ENCODE measurements around the gene GFOD1.

DNA sequence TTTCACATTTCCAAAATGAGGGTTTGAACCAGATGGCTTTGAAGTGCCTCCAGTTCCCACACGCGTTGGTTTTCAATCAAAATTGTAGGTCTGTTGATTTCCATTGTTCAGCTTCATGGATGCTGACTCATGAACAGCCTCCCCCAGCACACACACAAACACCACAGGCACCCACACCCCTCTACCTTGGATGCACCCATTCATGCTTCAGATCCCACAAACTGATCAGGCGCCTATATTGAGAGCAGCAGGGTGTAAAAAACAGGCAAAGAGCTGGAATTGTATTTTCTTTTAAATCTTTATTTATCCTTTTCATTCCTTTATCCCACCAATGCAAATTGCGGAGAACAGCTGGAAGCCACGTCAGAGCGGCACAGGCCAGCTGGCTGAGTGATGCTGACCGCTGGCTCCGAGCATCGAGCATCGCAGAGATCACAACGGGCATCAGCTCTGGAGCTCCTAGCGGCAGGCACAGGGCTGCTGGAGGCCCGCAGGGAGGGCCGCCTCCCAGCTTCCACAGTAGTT, 129.8 kb downstream of the GFOD1 start:
- TF ChIP-seq, protein P1, sequence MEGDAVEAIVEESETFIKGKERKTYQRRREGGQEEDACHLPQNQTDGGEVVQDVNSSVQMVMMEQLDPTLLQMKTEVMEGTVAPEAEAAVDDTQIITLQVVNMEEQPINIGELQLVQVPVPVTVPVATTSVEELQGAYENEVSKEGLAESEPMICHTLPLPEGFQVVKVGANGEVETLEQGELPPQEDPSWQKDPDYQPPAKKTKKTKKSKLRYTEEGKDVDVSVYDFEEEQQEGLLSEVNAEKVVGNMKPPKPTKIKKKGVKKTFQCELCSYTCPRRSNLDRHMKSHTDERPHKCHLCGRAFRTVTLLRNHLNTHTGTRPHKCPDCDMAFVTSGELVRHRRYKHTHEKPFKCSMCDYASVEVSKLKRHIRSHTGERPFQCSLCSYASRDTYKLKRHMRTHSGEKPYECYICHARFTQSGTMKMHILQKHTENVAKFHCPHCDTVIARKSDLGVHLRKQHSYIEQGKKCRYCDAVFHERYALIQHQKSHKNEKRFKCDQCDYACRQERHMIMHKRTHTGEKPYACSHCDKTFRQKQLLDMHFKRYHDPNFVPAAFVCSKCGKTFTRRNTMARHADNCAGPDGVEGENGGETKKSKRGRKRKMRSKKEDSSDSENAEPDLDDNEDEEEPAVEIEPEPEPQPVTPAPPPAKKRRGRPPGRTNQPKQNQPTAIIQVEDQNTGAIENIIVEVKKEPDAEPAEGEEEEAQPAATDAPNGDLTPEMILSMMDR (conservative IDR thresholded peaks at IDR 0.05; ENCODE audit: low read depth, low read length) = peak; percentile 15; the same call in 1 of the 2 replicates
- no peak for TF ChIP-seq RAD21 (IDR thresholded peaks at IDR 0.05; ENCODE audit: low read length)
- TF ChIP-seq, protein P2, sequence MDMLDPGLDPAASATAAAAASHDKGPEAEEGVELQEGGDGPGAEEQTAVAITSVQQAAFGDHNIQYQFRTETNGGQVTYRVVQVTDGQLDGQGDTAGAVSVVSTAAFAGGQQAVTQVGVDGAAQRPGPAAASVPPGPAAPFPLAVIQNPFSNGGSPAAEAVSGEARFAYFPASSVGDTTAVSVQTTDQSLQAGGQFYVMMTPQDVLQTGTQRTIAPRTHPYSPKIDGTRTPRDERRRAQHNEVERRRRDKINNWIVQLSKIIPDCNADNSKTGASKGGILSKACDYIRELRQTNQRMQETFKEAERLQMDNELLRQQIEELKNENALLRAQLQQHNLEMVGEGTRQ (IDR thresholded peaks at IDR 0.05; ENCODE audit: low read depth, low read length) = no peak
- TF ChIP-seq POLR2A (IDR thresholded peaks at IDR 0.05; ENCODE audit: low read depth, low read length) = no peak
- no peak for TF ChIP-seq RFX5 (IDR thresholded peaks at IDR 0.05; ENCODE audit: low read depth, low read length)
- no peak for TF ChIP-seq FOS (IDR thresholded peaks at IDR 0.05; ENCODE audit: low read depth, low read length)
- TF ChIP-seq BHLHE40 (IDR thresholded peaks at IDR 0.05; ENCODE audit: low read depth, low read length) = no peak
- TF ChIP-seq NFE2L2 (IDR thresholded peaks at IDR 0.05; ENCODE audit: low read depth, low read length) = no peak
- no peak for TF ChIP-seq RCOR1 (IDR thresholded peaks at IDR 0.05; ENCODE audit: insufficient replicate concordance, low read length)
- no peak for TF ChIP-seq MXI1 (IDR thresholded peaks at IDR 0.05; ENCODE audit: borderline replicate concordance, low read depth, low read length)
- TF ChIP-seq CEBPB (IDR thresholded peaks at IDR 0.05; ENCODE audit: low read depth, low read length) = no peak
- TF ChIP-seq SMC3 (IDR thresholded peaks at IDR 0.05; ENCODE audit: low read depth, low read length) = no peak
